GM21423 (cell line): ENCODE results near the gene RETSAT.

Experiments used
- ATAC-seq: cut with Tn5 transposase; IDR thresholded peaks from one replicate; pipeline ENCODE4 v1.9.1; 2021; ENCODE audit warnings: mild to moderate bottlenecking, moderate library complexity; ENCODE audit not compliant: unreplicated experiment

Gene RETSAT

GRCh38 chr2:85309699-85310321 is 44.5 kb downstream of the RETSAT start:
- ATAC-seq = no peak

GRCh38 chr2:85308896-85309555 is 45.3 kb downstream of the RETSAT start:
- ATAC-seq = no peak

GRCh38 chr2:85308201-85308600 is 46.1 kb downstream of the RETSAT start:
- no peak for ATAC-seq

GRCh38 chr2:85307527-85307897 is 46.8 kb downstream of the RETSAT start:
- ATAC-seq = no peak

- ATAC-seq = no peak
These were observed 50.4 kb downstream of the RETSAT start for GRCh38 chr2:85303780-85304531.

- ATAC-seq = no peak
These were observed 52.2 kb downstream of the RETSAT start for GRCh38 chr2:85302121-85302520.
